ENCODE measurements around the gene PLS1.

PLS1 gene

DNA sequence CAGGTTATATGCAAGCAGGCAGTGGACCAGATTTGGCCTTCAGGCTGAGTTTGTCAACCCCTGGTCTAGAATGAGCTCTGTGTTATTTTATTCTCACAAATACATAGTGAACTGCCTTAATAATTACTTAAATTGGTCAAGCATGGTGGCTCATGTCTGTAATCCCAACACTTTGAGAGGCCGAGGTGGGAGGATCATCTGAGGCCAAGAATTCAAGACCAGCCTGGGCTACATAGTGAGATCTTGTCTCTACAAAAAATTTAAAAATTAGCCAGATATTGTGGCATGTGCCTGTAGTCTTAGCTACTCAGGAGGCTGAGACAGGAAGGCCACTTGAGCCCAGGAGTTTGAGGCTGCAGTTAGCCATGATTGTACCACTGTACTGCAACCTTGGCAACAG is 15.0 kb downstream of the PLS1 start:
- Histone ChIP-seq H3K4me1 (ENCODE audit: control insufficient read depth in 5 of 5, insufficient read depth in 5 of 5, low read length in 5 of 5) (no peaks in the 10 kb centered on the region), H3K4me3 (ENCODE audit: low read depth in 1 of 5, low read length in 5 of 5) (no peak overlapping the region), H3K27ac (ENCODE audit: low read depth, low read length) (no peak overlapping the region), H3K9me3 (ENCODE audit: control insufficient read depth in 5 of 5, low read length in 5 of 5) (no peaks in the 10 kb centered on the region), H3K9ac (ENCODE audit: low read length in 5 of 5) (no peak overlapping the region), H3K36me3 (ENCODE audit: control insufficient read depth in 5 of 5, insufficient read depth in 5 of 5, low read length in 5 of 5) (no peaks in the 10 kb centered on the region), H3K27me3 (ENCODE audit: control insufficient read depth in 5 of 5, insufficient read depth in 4 of 5, low read length in 5 of 5) (no peaks in the 10 kb centered on the region)

- no peaks in the 10 kb centered on the region for H3K36me3 ChIP-seq (ENCODE audit: control insufficient read depth in 5 of 5, insufficient read depth in 5 of 5, low read length in 5 of 5)
- no peaks in the 10 kb centered on the region for H3K9me3 ChIP-seq (ENCODE audit: control insufficient read depth in 5 of 5, low read length in 5 of 5)
- H3K9ac ChIP-seq (ENCODE audit: low read length in 5 of 5): no peak overlapping the region
- H3K4me1 ChIP-seq (ENCODE audit: control insufficient read depth in 5 of 5, insufficient read depth in 5 of 5, low read length in 5 of 5): no peaks in the 10 kb centered on the region
- H3K27me3 ChIP-seq (ENCODE audit: control insufficient read depth in 5 of 5, insufficient read depth in 4 of 5, low read length in 5 of 5): no peaks in the 10 kb centered on the region
- no peak overlapping the region for H3K27ac ChIP-seq (ENCODE audit: low read depth, low read length)
- no peak overlapping the region for H3K4me3 ChIP-seq (ENCODE audit: low read depth in 1 of 5, low read length in 5 of 5)
These were observed 17.3 kb downstream of the PLS1 start for GRCh38 chr3:142613491-142613890.

DNA sequence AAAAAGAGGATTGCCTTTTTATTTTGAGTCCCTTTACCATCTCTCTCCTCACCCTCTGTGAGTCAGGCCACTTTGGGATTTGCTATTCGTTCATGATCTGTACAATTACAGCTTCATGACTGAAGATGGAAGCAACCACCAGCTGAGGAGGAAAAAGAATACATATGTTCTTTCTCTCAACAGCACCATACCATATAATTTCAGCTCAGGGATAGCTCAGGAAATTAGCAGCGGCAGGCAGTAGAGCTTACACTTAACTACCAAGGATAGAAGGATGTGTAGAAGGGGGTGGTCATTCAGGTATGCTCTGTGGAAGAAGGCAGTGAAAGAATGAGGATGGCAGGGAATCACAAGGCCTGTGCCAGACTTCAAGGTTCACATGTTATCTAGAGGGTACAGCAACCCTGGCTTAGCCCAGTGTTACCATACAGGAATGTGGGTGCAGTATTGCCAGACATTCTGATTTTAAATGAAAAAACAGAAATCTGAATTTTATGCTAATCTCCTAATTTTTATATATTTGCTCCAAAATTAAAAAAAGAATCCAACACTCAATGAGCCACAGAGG is 17.9 kb downstream of the PLS1 start:
- H3K27ac ChIP-seq (ENCODE audit: low read depth, low read length): no peak overlapping the region
- no peaks in the 10 kb centered on the region for H3K4me1 ChIP-seq (ENCODE audit: control insufficient read depth in 5 of 5, insufficient read depth in 5 of 5, low read length in 5 of 5)
- no peak overlapping the region for H3K9ac ChIP-seq (ENCODE audit: low read length in 5 of 5)
- no peaks in the 10 kb centered on the region for H3K27me3 ChIP-seq (ENCODE audit: control insufficient read depth in 5 of 5, insufficient read depth in 4 of 5, low read length in 5 of 5)
- H3K9me3 ChIP-seq (ENCODE audit: control insufficient read depth in 5 of 5, low read length in 5 of 5): no peaks in the 10 kb centered on the region
- H3K36me3 ChIP-seq (ENCODE audit: control insufficient read depth in 5 of 5, insufficient read depth in 5 of 5, low read length in 5 of 5): no peaks in the 10 kb centered on the region
- H3K4me3 ChIP-seq (ENCODE audit: low read depth in 1 of 5, low read length in 5 of 5): no peak overlapping the region

- no peak overlapping the region for H3K9ac ChIP-seq (ENCODE audit: low read length in 5 of 5)
- H3K36me3 ChIP-seq (ENCODE audit: control insufficient read depth in 5 of 5, insufficient read depth in 5 of 5, low read length in 5 of 5): no peaks in the 10 kb centered on the region
- no peaks in the 10 kb centered on the region for H3K4me1 ChIP-seq (ENCODE audit: control insufficient read depth in 5 of 5, insufficient read depth in 5 of 5, low read length in 5 of 5)
- H3K4me3 ChIP-seq (ENCODE audit: low read depth in 1 of 5, low read length in 5 of 5): no peak overlapping the region
- no peaks in the 10 kb centered on the region for H3K9me3 ChIP-seq (ENCODE audit: control insufficient read depth in 5 of 5, low read length in 5 of 5)
- no peaks in the 10 kb centered on the region for H3K27me3 ChIP-seq (ENCODE audit: control insufficient read depth in 5 of 5, insufficient read depth in 4 of 5, low read length in 5 of 5)
- no peak overlapping the region for H3K27ac ChIP-seq (ENCODE audit: low read depth, low read length)
These were observed 19.0 kb downstream of the PLS1 start for GRCh38 chr3:142615171-142615570.

DNA sequence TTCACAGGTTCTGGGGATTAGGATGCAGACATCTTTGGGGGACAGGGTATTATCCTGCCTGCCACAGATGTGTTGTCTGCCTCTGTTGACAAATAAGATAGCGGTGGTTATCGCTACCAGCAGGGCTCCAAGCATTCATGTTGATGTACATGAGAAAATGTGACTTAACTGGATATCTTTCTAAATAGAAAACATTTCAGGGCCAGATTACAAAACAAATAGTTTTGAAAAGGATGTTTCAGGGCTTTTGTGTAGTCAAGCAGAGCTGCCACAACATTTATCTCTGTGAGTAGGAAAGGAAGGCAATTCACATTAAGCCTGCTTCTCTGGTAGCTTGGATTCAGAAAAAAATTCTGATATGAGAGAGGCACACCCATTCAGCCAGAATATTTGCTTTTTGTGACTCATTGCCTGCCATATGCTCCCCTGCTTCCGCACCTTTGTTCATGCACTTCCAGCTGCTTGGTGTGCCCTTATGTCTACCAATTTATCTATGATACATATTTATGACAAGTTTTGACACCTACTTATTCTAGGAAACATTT is 22.8 kb downstream of the PLS1 start:
- no peaks in the 10 kb centered on the region for H3K27me3 ChIP-seq (ENCODE audit: control insufficient read depth in 5 of 5, insufficient read depth in 4 of 5, low read length in 5 of 5)
- no peaks in the 10 kb centered on the region for H3K36me3 ChIP-seq (ENCODE audit: control insufficient read depth in 5 of 5, insufficient read depth in 5 of 5, low read length in 5 of 5)
- H3K27ac ChIP-seq (ENCODE audit: low read depth, low read length): no peak overlapping the region
- H3K4me3 ChIP-seq (ENCODE audit: low read depth in 1 of 5, low read length in 5 of 5): no peak overlapping the region
- H3K4me1 ChIP-seq (ENCODE audit: control insufficient read depth in 5 of 5, insufficient read depth in 5 of 5, low read length in 5 of 5): no peaks in the 10 kb centered on the region
- H3K9me3 ChIP-seq (ENCODE audit: control insufficient read depth in 5 of 5, low read length in 5 of 5): no peaks in the 10 kb centered on the region
- no peak overlapping the region for H3K9ac ChIP-seq (ENCODE audit: low read length in 5 of 5)

- no peaks in the 10 kb centered on the region for H3K36me3 ChIP-seq (ENCODE audit: control insufficient read depth in 5 of 5, insufficient read depth in 5 of 5, low read length in 5 of 5)
- H3K4me3 ChIP-seq (ENCODE audit: low read depth in 1 of 5, low read length in 5 of 5): no peak overlapping the region
- no peak overlapping the region for H3K27ac ChIP-seq (ENCODE audit: low read depth, low read length)
- no peaks in the 10 kb centered on the region for H3K4me1 ChIP-seq (ENCODE audit: control insufficient read depth in 5 of 5, insufficient read depth in 5 of 5, low read length in 5 of 5)
- H3K27me3 ChIP-seq (ENCODE audit: control insufficient read depth in 5 of 5, insufficient read depth in 4 of 5, low read length in 5 of 5): no peaks in the 10 kb centered on the region
- H3K9me3 ChIP-seq (ENCODE audit: control insufficient read depth in 5 of 5, low read length in 5 of 5): no peaks in the 10 kb centered on the region
- no peak overlapping the region for H3K9ac ChIP-seq (ENCODE audit: low read length in 5 of 5)
These were observed 26.2 kb downstream of the PLS1 start for GRCh38 chr3:142622405-142622804.

- Histone ChIP-seq H3K36me3 (ENCODE audit: control insufficient read depth in 5 of 5, insufficient read depth in 5 of 5, low read length in 5 of 5) (no peaks in the 10 kb centered on the region), H3K9me3 (ENCODE audit: control insufficient read depth in 5 of 5, low read length in 5 of 5) (no peaks in the 10 kb centered on the region), H3K4me3 (ENCODE audit: low read depth in 1 of 5, low read length in 5 of 5) (no peak overlapping the region), H3K9ac (ENCODE audit: low read length in 5 of 5) (no peak overlapping the region), H3K27ac (ENCODE audit: low read depth, low read length) (no peak overlapping the region), H3K27me3 (ENCODE audit: control insufficient read depth in 5 of 5, insufficient read depth in 4 of 5, low read length in 5 of 5) (no peaks in the 10 kb centered on the region), H3K4me1 (ENCODE audit: control insufficient read depth in 5 of 5, insufficient read depth in 5 of 5, low read length in 5 of 5) (no peaks in the 10 kb centered on the region)
These were observed 27.0 kb downstream of the PLS1 start for GRCh38 chr3:142623194-142623593.

DNA sequence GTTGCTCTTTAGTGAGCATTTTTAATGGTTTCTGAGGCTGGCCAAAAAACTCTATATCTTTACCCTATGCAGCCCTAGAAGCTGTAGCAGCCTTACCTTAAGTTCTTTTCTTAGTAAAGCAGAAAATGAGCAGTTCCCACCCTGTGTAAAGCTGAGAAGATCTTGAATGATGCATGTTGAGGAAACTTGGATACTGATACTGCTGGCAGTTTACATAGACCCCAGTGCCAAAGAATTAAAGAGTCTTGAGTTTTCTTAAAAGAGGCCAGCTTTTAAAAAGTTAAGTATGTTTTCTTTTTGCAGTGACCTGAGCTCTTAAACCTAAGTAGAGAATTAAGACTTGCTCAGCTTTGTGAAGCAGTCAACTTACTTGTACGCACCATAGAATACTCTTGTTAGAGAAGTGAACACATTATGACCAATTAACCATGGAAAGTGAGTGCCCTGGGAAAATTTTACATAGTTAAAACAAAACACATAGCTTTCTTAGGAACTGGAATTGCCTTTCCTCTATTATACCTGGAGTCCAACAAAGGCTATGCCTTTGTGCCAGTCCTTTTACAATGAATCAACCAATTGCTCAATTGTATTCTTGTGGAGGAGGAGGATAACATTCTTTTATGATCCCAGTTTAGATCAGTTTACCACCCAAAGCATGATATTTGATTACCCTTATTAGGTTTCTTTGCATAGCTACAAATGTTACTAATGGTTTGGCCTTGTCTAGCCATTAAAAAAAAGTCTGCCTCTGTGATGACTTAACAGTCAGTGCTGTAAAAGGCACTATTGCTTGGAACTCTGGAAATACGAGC is 28.4 kb downstream of the PLS1 start:
- Histone ChIP-seq H3K36me3 (ENCODE audit: control insufficient read depth in 5 of 5, insufficient read depth in 5 of 5, low read length in 5 of 5) (no peaks in the 10 kb centered on the region), H3K27ac (ENCODE audit: low read depth, low read length) (no peak overlapping the region), H3K4me3 (ENCODE audit: low read depth in 1 of 5, low read length in 5 of 5) (no peak overlapping the region), H3K4me1 (ENCODE audit: control insufficient read depth in 5 of 5, insufficient read depth in 5 of 5, low read length in 5 of 5) (no peaks in the 10 kb centered on the region), H3K27me3 (ENCODE audit: control insufficient read depth in 5 of 5, insufficient read depth in 4 of 5, low read length in 5 of 5) (no peaks in the 10 kb centered on the region), H3K9ac (ENCODE audit: low read length in 5 of 5) (no peak overlapping the region), H3K9me3 (ENCODE audit: control insufficient read depth in 5 of 5, low read length in 5 of 5) (no peaks in the 10 kb centered on the region)

DNA sequence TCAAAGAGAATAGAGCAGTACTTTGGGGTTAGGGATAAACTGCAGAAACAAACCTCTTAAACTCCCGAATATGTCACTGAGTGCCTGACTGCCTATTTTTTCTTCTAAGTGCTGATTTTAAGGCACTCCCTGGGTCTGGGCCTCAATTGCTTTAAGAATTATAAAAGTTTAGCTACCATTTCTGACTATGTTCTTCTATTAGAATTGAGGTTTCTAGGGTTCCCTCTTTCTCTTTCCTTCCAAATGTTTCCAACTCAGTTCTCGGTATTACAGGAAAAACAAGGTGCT is 28.9 kb downstream of the PLS1 start:
- Histone ChIP-seq H3K4me1 (ENCODE audit: control insufficient read depth in 5 of 5, insufficient read depth in 5 of 5, low read length in 5 of 5) (no peaks in the 10 kb centered on the region), H3K9me3 (ENCODE audit: control insufficient read depth in 5 of 5, low read length in 5 of 5) (no peaks in the 10 kb centered on the region), H3K4me3 (ENCODE audit: low read depth in 1 of 5, low read length in 5 of 5) (no peak overlapping the region), H3K36me3 (ENCODE audit: control insufficient read depth in 5 of 5, insufficient read depth in 5 of 5, low read length in 5 of 5) (no peaks in the 10 kb centered on the region), H3K27ac (ENCODE audit: low read depth, low read length) (no peak overlapping the region), H3K27me3 (ENCODE audit: control insufficient read depth in 5 of 5, insufficient read depth in 4 of 5, low read length in 5 of 5) (no peaks in the 10 kb centered on the region), H3K9ac (ENCODE audit: low read length in 5 of 5) (no peak overlapping the region)

DNA sequence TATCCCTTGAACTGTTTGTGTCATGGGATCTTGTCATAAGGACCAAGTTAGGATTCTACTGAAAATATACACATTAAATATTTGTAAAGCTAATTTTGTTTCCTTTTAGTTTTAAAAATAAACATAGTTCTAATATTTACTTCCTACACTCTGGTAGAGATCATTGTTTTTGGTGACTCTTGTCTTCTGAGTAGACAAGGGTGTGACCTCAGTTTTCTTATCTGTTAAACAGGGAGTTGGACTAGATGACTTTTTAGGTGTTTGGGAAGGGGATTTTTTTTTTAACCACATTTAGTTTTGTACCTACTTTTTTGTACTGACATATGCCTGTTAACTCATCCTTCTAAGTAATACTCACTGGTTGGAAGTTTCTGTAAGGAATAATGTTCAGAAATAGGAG is 30.8 kb downstream of the PLS1 start:
- H3K36me3 ChIP-seq (ENCODE audit: control insufficient read depth in 5 of 5, insufficient read depth in 5 of 5, low read length in 5 of 5): no peaks in the 10 kb centered on the region
- no peak overlapping the region for H3K4me3 ChIP-seq (ENCODE audit: low read depth in 1 of 5, low read length in 5 of 5)
- no peaks in the 10 kb centered on the region for H3K27me3 ChIP-seq (ENCODE audit: control insufficient read depth in 5 of 5, insufficient read depth in 4 of 5, low read length in 5 of 5)
- H3K9ac ChIP-seq (ENCODE audit: low read length in 5 of 5): no peak overlapping the region
- no peaks in the 10 kb centered on the region for H3K9me3 ChIP-seq (ENCODE audit: control insufficient read depth in 5 of 5, low read length in 5 of 5)
- H3K27ac ChIP-seq (ENCODE audit: low read depth, low read length): no peak overlapping the region
- no peaks in the 10 kb centered on the region for H3K4me1 ChIP-seq (ENCODE audit: control insufficient read depth in 5 of 5, insufficient read depth in 5 of 5, low read length in 5 of 5)
